Fibroblast of skin of right biceps (primary cell): ENCODE measurements around the gene RSL24D1.
"Not testable (repeated sequence)": the region's sequence is repeated elsewhere in the genome, so short reads cannot be mapped to it uniquely, and the experiment has no call there.

Experiments used
- DNase-seq: peaks from one replicate; pipeline ENCODE4 v3.0.0-alpha.2; 2013

Gene RSL24D1

GRCh38 chr15:55204464-55204863 is 7.7 kb upstream of the RSL24D1 start:
- DNase-seq, result no peak

GRCh38 chr15:55202206-55202605 is 5.5 kb upstream of the RSL24D1 start:
- no peak for DNase-seq

GRCh38 chr15:55198706-55199105 is 2.0 kb upstream of the RSL24D1 start:
- no peak for DNase-seq

GRCh38 chr15:55197719-55198118 is 978 bp upstream of the RSL24D1 start:
- DNase-seq, result no peak

GRCh38 chr15:55197362-55197705 is 593 bp upstream of the RSL24D1 start:
- DNase-seq, result no peak

GRCh38 chr15:55195996-55196395 is 745 bp downstream of the RSL24D1 start:
- DNase-seq, result no peak

- no peak for DNase-seq
Measured at GRCh38 chr15:55194256-55194655, 2.5 kb downstream of the RSL24D1 start.

GRCh38 chr15:55186331-55186730 is 10.4 kb downstream of the RSL24D1 start:
- no peak for DNase-seq

GRCh38 chr15:55183679-55184078 is 13.1 kb downstream of the RSL24D1 start:
- DNase-seq, result no peak

GRCh38 chr15:55179141-55179540 is 17.6 kb downstream of the RSL24D1 start:
- DNase-seq, result no peak

- DNase-seq, result no peak
Measured at GRCh38 chr15:55170361-55170760, 26.4 kb downstream of the RSL24D1 start.

- DNase-seq, result peak; percentile 66
Measured at GRCh38 chr15:55168350-55168974, 28.3 kb downstream of the RSL24D1 start.

- DNase-seq, result no peak
Measured at GRCh38 chr15:55164284-55164683, 32.5 kb downstream of the RSL24D1 start.

GRCh38 chr15:55151631-55152030 is 45.1 kb downstream of the RSL24D1 start:
- DNase-seq, result no peak

- DNase-seq, result not testable (repeated sequence)
Measured at GRCh38 chr15:55143132-55143531, 53.6 kb downstream of the RSL24D1 start.

GRCh38 chr15:55133972-55134371 is 62.8 kb downstream of the RSL24D1 start:
- no peak for DNase-seq

GRCh38 chr15:55132672-55133071 is 64.1 kb downstream of the RSL24D1 start:
- no peak for DNase-seq
